NB4 (cell line): ENCODE results near the gene POLR2F.
"Not testable (repeated sequence)": the region's sequence is repeated elsewhere in the genome, so short reads cannot be mapped to it uniquely, and the experiment has no call there.

Source experiments
- CTCF ChIP-seq: IDR thresholded peaks from one replicate; pipeline ENCODE4 v1.5.1; 2012; ENCODE audit warnings: low read depth, low read length
- MAX ChIP-seq: IDR thresholded peaks from 2 replicates; pipeline ENCODE4 v1.6.1; 2011; ENCODE audit warnings: low read depth, low read length

GRCh38 chr22:37947142-37947795 lies 6.2 kb upstream of the POLR2F start:
- TF ChIP-seq CTCF, MAX: not testable (repeated sequence)
